Caco-2 (cell line): ENCODE results near the gene EN1. TPM values are rescaled to one million over a fixed set of nuclear protein-coding genes. Genes with fewer than 3 reads are reported as not detected.

Source experiments
- BruUV-seq: library from RNA; stranded (reverse); fragments of 400-500 nt; replicated peaks from 2 replicates; lab custom pipeline; 2021; lab: Mats Ljungman, UMichigan
- CTCF ChIA-PET: fragments of 300-600 bp; sonication (Branson Sonifier 250); formaldehyde crosslinking; loops from one replicate; lab custom pipeline; 2022; ENCODE audit warnings: antibody characterized with exemption; lab: Charles Lee
- POLR2A ChIA-PET: fragments of 300-600 bp; sonication (Branson Sonifier 250); formaldehyde crosslinking; loops from one replicate; lab custom pipeline; 2022; ENCODE audit warnings: antibody characterized with exemption; lab: Charles Lee
- DNase-seq, 2 experiments: peaks; one replicate each; pipeline versions ENCODE4 v3.0.0 to v3.0.0-alpha.2; 2020 to 2022
- H3K27me3 ChIP-seq: replicated peaks from 2 replicates; pipeline ENCODE4 v1.6.0; 2011; ENCODE audit warnings: low read length; ENCODE audit not compliant: control insufficient read depth, insufficient read depth
- H3K36me3 ChIP-seq: 2 replicates; pipeline ENCODE4 v1.5.1; 2011; ENCODE audit warnings: low read length; ENCODE audit not compliant: control insufficient read depth, insufficient read depth
- H3K4me1 ChIP-seq: fragments of 250-450 bp; sonication (Bioruptor Pico); 2 replicates; pipeline ENCODE4 v1.5.1; 2020; ENCODE audit warnings: mild to moderate bottlenecking
- H3K4me3 ChIP-seq: 2 replicates; pipeline ENCODE4 v1.5.1; 2011; ENCODE audit warnings: low read depth, mild to moderate bottlenecking, control low read depth, low read length
- H3K9me3 ChIP-seq: fragments of 250-450 bp; sonication (Bioruptor Pico); 2 replicates; pipeline ENCODE4 v1.5.1; 2020; ENCODE audit warnings: mild to moderate bottlenecking, moderate library complexity
- H3K27ac Mint-ChIP-seq: one replicate; pipeline ENCODE4 v1.8.0; 2022; ENCODE audit warnings: mixed read lengths; ENCODE audit not compliant: unreplicated experiment
- H3K27me3 Mint-ChIP-seq: one replicate; pipeline ENCODE4 v1.8.0; 2022; ENCODE audit warnings: mixed read lengths; ENCODE audit not compliant: insufficient read depth, unreplicated experiment
- H3K36me3 Mint-ChIP-seq: one replicate; pipeline ENCODE4 v1.8.0; 2022; ENCODE audit warnings: mild to moderate bottlenecking, mixed read lengths; ENCODE audit not compliant: insufficient read depth, unreplicated experiment
- H3K4me1 Mint-ChIP-seq: one replicate; pipeline ENCODE4 v1.8.0; 2022; ENCODE audit warnings: low read depth, mixed read lengths; ENCODE audit not compliant: unreplicated experiment
- H3K4me3 Mint-ChIP-seq: one replicate; pipeline ENCODE4 v1.8.0; 2022; ENCODE audit warnings: mild to moderate bottlenecking, moderate library complexity, mixed read lengths; ENCODE audit not compliant: unreplicated experiment
- H3K9me3 Mint-ChIP-seq: one replicate; pipeline ENCODE4 v1.8.0; 2022; ENCODE audit warnings: mixed read lengths; ENCODE audit not compliant: unreplicated experiment
- intact Hi-C: fragments of 100-400 bp; cut with micrococcal nuclease; formaldehyde crosslinking; loops from one replicate; pipeline ENCODE4 v1.10.0; 2022; ENCODE audit not compliant: unreplicated experiment
- total RNA-seq: library from RNA; stranded (reverse); gene quantifications from 2 replicates; pipeline ENCODE4 v1.2.3, GENCODE V29; 2022
- TF ChIP-seq, protein P1 (sequence below), 2 experiments: fragments of 200-600 bp in 1 of 2; IDR thresholded peaks; 1 replicate in 1 of 2; 2 replicates in 1 of 2; pipeline versions ENCODE4 v1.5.1 to v1.8.0; 2011 to 2022; ENCODE audit warnings: antibody characterized with exemption in 1 of 2, control low read depth in 1 of 2, inconsistent platforms in 1 of 2, low read depth in 1 of 2, low read length in 1 of 2, mild to moderate bottlenecking in 1 of 2, moderate library complexity in 1 of 2; ENCODE audit not compliant: insufficient read depth in 1 of 2, severe bottlenecking in 1 of 2, unreplicated experiment in 1 of 2

The EN1 gene
- total RNA-seq, 1 experiment from 2014 or later, result 0.16 TPM

DNA sequence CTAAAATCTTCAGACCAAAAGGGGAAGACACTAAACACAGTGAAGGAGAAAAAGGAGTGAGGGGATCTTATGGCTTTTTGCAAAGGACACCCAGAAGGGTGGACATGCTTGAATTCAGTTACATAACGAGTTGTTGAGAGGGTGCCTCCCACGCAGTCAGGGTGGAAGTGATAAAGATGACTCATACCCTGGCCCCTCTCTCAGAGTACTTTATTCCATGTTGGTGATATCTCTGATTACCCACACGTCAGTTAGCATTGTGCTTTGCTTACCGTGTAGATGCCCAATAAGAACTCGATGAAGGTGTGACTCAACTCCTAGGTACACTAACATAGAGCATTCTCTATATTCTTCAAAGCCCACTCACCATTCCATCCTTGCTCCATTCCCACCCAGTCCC, 44.4 kb downstream of the EN1 start:
- no peaks in the 10 kb centered on the region for H3K4me1 Mint-ChIP-seq
- ChIA-PET CTCF (no interaction called here), POLR2A (no interaction called here)
- TF ChIP-seq, protein P1, sequence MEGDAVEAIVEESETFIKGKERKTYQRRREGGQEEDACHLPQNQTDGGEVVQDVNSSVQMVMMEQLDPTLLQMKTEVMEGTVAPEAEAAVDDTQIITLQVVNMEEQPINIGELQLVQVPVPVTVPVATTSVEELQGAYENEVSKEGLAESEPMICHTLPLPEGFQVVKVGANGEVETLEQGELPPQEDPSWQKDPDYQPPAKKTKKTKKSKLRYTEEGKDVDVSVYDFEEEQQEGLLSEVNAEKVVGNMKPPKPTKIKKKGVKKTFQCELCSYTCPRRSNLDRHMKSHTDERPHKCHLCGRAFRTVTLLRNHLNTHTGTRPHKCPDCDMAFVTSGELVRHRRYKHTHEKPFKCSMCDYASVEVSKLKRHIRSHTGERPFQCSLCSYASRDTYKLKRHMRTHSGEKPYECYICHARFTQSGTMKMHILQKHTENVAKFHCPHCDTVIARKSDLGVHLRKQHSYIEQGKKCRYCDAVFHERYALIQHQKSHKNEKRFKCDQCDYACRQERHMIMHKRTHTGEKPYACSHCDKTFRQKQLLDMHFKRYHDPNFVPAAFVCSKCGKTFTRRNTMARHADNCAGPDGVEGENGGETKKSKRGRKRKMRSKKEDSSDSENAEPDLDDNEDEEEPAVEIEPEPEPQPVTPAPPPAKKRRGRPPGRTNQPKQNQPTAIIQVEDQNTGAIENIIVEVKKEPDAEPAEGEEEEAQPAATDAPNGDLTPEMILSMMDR (IDR thresholded peaks at IDR 0.05; ENCODE audit: insufficient read depth in 1 of 2, low read depth in 1 of 2, low read length in 1 of 2, severe bottlenecking in 1 of 2, unreplicated experiment in 1 of 2), result no peak
- no peaks in the 10 kb centered on the region for H3K36me3 ChIP-seq
- no peaks in the 10 kb centered on the region for H3K9me3 ChIP-seq
- H3K4me3 ChIP-seq, result no peak overlapping the region
- H3K27me3 Mint-ChIP-seq, result peaks cover 24% of the 10 kb centered on the region
- BruUV-seq, result no TSS peak
- H3K27me3 ChIP-seq, result no peaks in the 10 kb centered on the region; the same call in 1 of the 2 replicates
- no peak for DNase-seq
- no peak overlapping the region for H3K4me3 Mint-ChIP-seq
- H3K27ac Mint-ChIP-seq, result no peak overlapping the region
- intact Hi-C loops, result no loop called here
- H3K36me3 Mint-ChIP-seq, result no peaks in the 10 kb centered on the region
- H3K4me1 ChIP-seq, result no peaks in the 10 kb centered on the region
- H3K9me3 Mint-ChIP-seq, result no peaks in the 10 kb centered on the region

DNA sequence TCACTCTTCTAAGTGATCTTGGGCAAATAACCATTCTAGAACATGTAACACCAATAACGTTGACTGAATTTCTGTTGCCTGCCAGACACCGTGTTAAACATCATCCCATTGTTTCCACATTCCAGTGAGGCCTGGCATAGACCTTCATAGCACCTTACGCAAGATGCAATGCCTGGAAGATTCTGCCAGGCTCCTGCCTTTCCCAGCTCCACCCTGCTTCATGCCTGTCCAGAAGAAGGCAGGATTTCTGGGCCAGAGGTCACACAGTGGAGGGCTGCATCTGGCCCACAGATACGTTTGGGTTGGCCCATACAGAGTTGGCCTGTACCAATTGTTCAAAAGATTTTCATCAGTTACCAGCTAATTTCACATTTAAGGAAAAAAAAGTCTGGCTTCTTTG, 46.3 kb downstream of the EN1 start:
- BruUV-seq, result no TSS peak
- Mint-ChIP-seq H3K27me3 (peaks cover 26% of the 10 kb centered on the region), H3K27ac (no peak overlapping the region)

DNA sequence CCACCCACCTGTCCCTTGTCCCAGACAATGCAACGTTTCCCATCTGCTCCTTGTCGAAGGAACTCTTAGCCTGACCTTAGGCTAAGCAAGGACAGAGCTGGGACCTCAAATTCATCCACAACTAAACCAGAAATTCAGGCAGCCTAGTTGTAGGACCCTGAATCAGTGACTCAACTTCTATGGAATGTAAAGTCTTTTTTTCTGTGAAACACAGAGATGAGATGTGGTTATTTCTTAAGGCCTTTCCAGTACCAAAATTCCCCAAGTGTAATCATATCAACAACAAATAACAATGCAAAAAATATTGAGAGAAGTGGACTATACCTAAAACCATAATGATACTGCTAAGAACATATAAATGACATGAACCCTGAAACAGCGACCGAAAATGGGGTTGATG, 46.7 kb downstream of the EN1 start:
- intact Hi-C loops, result no loop called here
- H3K4me3 Mint-ChIP-seq, result no peak overlapping the region
- no peak overlapping the region for H3K27ac Mint-ChIP-seq
- no peaks in the 10 kb centered on the region for H3K4me1 ChIP-seq
- H3K27me3 ChIP-seq, result no peaks in the 10 kb centered on the region; the same call in 1 of the 2 replicates
- BruUV-seq, result no TSS peak
- TF ChIP-seq, protein P1 (IDR thresholded peaks at IDR 0.05; ENCODE audit: insufficient read depth in 1 of 2, low read depth in 1 of 2, low read length in 1 of 2, severe bottlenecking in 1 of 2, unreplicated experiment in 1 of 2), result no peak
- POLR2A ChIA-PET, result no interaction called here
- H3K9me3 ChIP-seq, result no peaks in the 10 kb centered on the region
- no peaks in the 10 kb centered on the region for H3K36me3 Mint-ChIP-seq
- H3K9me3 Mint-ChIP-seq, result no peaks in the 10 kb centered on the region
- H3K27me3 Mint-ChIP-seq, result peaks cover 26% of the 10 kb centered on the region
- H3K4me1 Mint-ChIP-seq, result no peaks in the 10 kb centered on the region
- CTCF ChIA-PET, result no interaction called here
- H3K4me3 ChIP-seq, result no peak overlapping the region
- no peak for DNase-seq
- H3K36me3 ChIP-seq, result no peaks in the 10 kb centered on the region

More for the DNA sequence above, 46.3 kb downstream of the EN1 start:
- no peak for DNase-seq
- Histone ChIP-seq H3K4me3 (no peak overlapping the region), H3K27me3 (no peaks in the 10 kb centered on the region; the same call in 1 of the 2 replicates), H3K9me3 (no peaks in the 10 kb centered on the region), H3K36me3 (no peaks in the 10 kb centered on the region), H3K4me1 (no peaks in the 10 kb centered on the region)
- Mint-ChIP-seq H3K36me3 (no peaks in the 10 kb centered on the region), H3K4me1 (no peaks in the 10 kb centered on the region), H3K4me3 (no peak overlapping the region), H3K9me3 (no peaks in the 10 kb centered on the region)
- TF ChIP-seq, protein P1 (IDR thresholded peaks at IDR 0.05; ENCODE audit: insufficient read depth in 1 of 2, low read depth in 1 of 2, low read length in 1 of 2, severe bottlenecking in 1 of 2, unreplicated experiment in 1 of 2), result no peak
- ChIA-PET POLR2A (no interaction called here), CTCF (no interaction called here)
- intact Hi-C loops, result no loop called here
